HFFc6 (cell line): ENCODE measurements around the gene DACH1. TPM values are rescaled to one million over a fixed set of nuclear protein-coding genes. Genes with fewer than 3 reads are reported as not detected.

Experiments used
- DNase-seq: peaks from one replicate; pipeline ENCODE4 v3.0.0-alpha.2; 2018
- H3K27ac Mint-ChIP-seq: 2 replicates; pipeline ENCODE4 v1.8.0; 2020; ENCODE audit warnings: mild to moderate bottlenecking, mixed read lengths
- H3K27me3 Mint-ChIP-seq: 2 replicates; pipeline ENCODE4 v1.8.0; 2021; ENCODE audit warnings: mild to moderate bottlenecking, moderate library complexity, mixed read lengths; ENCODE audit not compliant: insufficient read depth
- H3K36me3 Mint-ChIP-seq: 2 replicates; pipeline ENCODE4 v1.8.0; 2021; ENCODE audit warnings: low read depth, mixed read lengths
- H3K4me1 Mint-ChIP-seq: 2 replicates; pipeline ENCODE4 v1.8.0; 2020; ENCODE audit warnings: low read depth, mixed read lengths
- H3K4me3 Mint-ChIP-seq: 2 replicates; pipeline ENCODE4 v1.8.0; 2020; ENCODE audit warnings: mild to moderate bottlenecking, moderate library complexity, mixed read lengths
- H3K9me3 Mint-ChIP-seq: 2 replicates; pipeline ENCODE4 v1.8.0; 2020; ENCODE audit warnings: mild to moderate bottlenecking, mixed read lengths
- CTCF ChIP-seq: fragments of 200-600 bp; sonication (generic); IDR thresholded peaks from 2 replicates; pipeline ENCODE4 v1.5.0; 2021; ENCODE audit warnings: antibody characterized with exemption, mild to moderate bottlenecking
- total RNA-seq, 6 experiments: library from RNA; stranded (reverse); fragmentation: NEBNext Ultra II Directional; extraction: Animal tissue kit (Norgen Biotek cat#: 25700); gene quantifications; 2 replicates in 1 of 6; 3 replicates in 5 of 6; pipeline ENCODE4 v1.2.3, GENCODE V29; 2021

Gene DACH1
- total RNA-seq, 6 experiments from 2014 or later = not detected

GRCh38 chr13:71634602-71635443 is 232.2 kb downstream of the DACH1 start:
- no peak overlapping the region for H3K27ac Mint-ChIP-seq
- H3K36me3 Mint-ChIP-seq = peaks cover 6% of the 10 kb centered on the region; the same call in 1 of the 2 replicates
- H3K27me3 Mint-ChIP-seq = no peaks in the 10 kb centered on the region
- H3K9me3 Mint-ChIP-seq = peaks cover 40% of the 10 kb centered on the region
- DNase-seq = no peak
- H3K4me3 Mint-ChIP-seq = no peak overlapping the region
- no peaks in the 10 kb centered on the region for H3K4me1 Mint-ChIP-seq
- TF ChIP-seq CTCF = no peak

- Mint-ChIP-seq H3K27ac (no peak overlapping the region), H3K36me3 (peaks cover 6% of the 10 kb centered on the region; the same call in 1 of the 2 replicates), H3K4me3 (no peak overlapping the region), H3K27me3 (no peaks in the 10 kb centered on the region), H3K9me3 (peaks cover 43% of the 10 kb centered on the region), H3K4me1 (no peaks in the 10 kb centered on the region)
- no peak for DNase-seq
- no peak for TF ChIP-seq CTCF
Observed at GRCh38 chr13:71634182-71634581, 232.8 kb downstream of the DACH1 start.

GRCh38 chr13:71632721-71633120 is 234.3 kb downstream of the DACH1 start:
- H3K27ac Mint-ChIP-seq = no peak overlapping the region
- no peak overlapping the region for H3K4me3 Mint-ChIP-seq
- TF ChIP-seq CTCF = no peak
- DNase-seq = no peak
- peaks cover 32% of the 10 kb centered on the region for H3K9me3 Mint-ChIP-seq
- H3K27me3 Mint-ChIP-seq = no peaks in the 10 kb centered on the region
- H3K4me1 Mint-ChIP-seq = no peaks in the 10 kb centered on the region
- peaks cover 6% of the 10 kb centered on the region; the same call in 1 of the 2 replicates for H3K36me3 Mint-ChIP-seq

DNA sequence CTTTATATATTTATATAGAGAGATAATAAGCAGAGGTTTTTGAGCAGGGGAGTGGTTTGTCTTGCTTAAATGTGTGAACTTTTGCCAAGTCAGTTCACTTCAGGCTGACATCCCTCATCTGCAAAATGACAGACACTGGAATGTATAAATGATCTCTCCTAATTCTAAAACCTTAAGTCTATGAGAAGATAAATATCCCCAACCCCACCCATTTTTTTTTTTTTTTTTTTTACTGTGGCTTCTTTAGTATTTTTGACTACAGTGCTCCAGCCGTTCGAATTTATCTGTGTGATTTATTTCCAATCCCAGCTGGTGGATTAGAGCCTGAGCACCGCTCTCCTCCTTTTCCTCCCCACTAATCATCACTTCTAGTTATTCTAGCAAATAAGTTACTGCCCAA is 234.8 kb downstream of the DACH1 start:
- Mint-ChIP-seq H3K9me3 (peaks cover 37% of the 10 kb centered on the region), H3K4me3 (no peak overlapping the region), H3K27me3 (no peaks in the 10 kb centered on the region), H3K27ac (no peak overlapping the region), H3K4me1 (no peaks in the 10 kb centered on the region), H3K36me3 (peaks cover 6% of the 10 kb centered on the region; the same call in 1 of the 2 replicates)
- TF ChIP-seq CTCF = no peak
- DNase-seq = no peak

DNA sequence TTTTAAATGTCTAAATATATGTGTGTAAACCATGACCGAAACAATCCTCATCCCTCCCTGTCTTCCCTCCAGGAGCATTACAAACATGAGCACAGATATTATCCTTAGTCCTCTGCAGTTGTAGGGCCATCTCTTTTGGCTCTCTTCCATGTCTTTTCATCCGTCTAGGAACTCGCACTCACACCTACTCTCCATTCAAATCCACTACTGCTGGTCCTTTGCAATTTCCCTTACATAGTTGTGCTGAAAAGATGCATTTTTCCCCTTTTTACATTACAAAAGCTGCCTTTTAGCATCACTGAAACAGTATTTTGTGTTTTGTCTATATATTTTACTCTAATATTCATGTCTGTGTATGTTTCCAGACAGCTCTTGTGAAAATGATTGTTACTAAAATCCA is 237.8 kb downstream of the DACH1 start:
- TF ChIP-seq CTCF = no peak
- Mint-ChIP-seq H3K27me3 (no peaks in the 10 kb centered on the region), H3K36me3 (peaks cover under 1% of the 10 kb centered on the region; the same call in 1 of the 2 replicates), H3K27ac (no peak overlapping the region), H3K4me3 (no peak overlapping the region), H3K4me1 (no peaks in the 10 kb centered on the region), H3K9me3 (peaks cover 42% of the 10 kb centered on the region)
- DNase-seq = no peak
